NCI-H1417 treated with DMSO at 0.1 percent for 48 hours (cell line): ENCODE data around the gene FAM25A.
"Not testable (repeated sequence)": the region's sequence is repeated elsewhere in the genome, so short reads cannot be mapped to it uniquely, and the experiment has no call there.

Experiments used
- DNase-seq: peaks from one replicate; lab custom pipeline; 2025; lab: John Stamatoyannopoulos, UW

FAM25A gene

GRCh38 chr10:87013528-87013927, 6.6 kb upstream of the FAM25A start:
- DNase-seq, result not testable (repeated sequence)

GRCh38 chr10:87014986-87015716, 4.9 kb upstream of the FAM25A start:
- DNase-seq, result not testable (repeated sequence)

- DNase-seq, result not testable (repeated sequence)
Observed at GRCh38 chr10:87018127-87018526, 2.0 kb upstream of the FAM25A start.

- DNase-seq, result not testable (repeated sequence)
Observed at GRCh38 chr10:87019066-87019465, 1.0 kb upstream of the FAM25A start.

GRCh38 chr10:87019504-87019903, 590 bp upstream of the FAM25A start:
- DNase-seq, result not testable (repeated sequence)

GRCh38 chr10:87025285-87025958, 5.3 kb downstream of the FAM25A start:
- DNase-seq, result not testable (repeated sequence)

- not testable (repeated sequence) for DNase-seq
Observed at GRCh38 chr10:87026747-87027508, 6.8 kb downstream of the FAM25A start.

- DNase-seq, result not testable (repeated sequence)
Observed at GRCh38 chr10:87030419-87030818, 10.3 kb downstream of the FAM25A start.

GRCh38 chr10:87030912-87031635, 11.0 kb downstream of the FAM25A start:
- no peak for DNase-seq

GRCh38 chr10:87036623-87037022, 16.5 kb downstream of the FAM25A start:
- DNase-seq, result no peak

GRCh38 chr10:87038286-87038717, 18.2 kb downstream of the FAM25A start:
- no peak for DNase-seq

GRCh38 chr10:87038786-87039185, 18.7 kb downstream of the FAM25A start:
- DNase-seq, result no peak

- not testable (repeated sequence) for DNase-seq
Observed at GRCh38 chr10:87043579-87043978, 23.5 kb downstream of the FAM25A start.

- no peak for DNase-seq
Observed at GRCh38 chr10:87045434-87045938, 25.4 kb downstream of the FAM25A start.

GRCh38 chr10:87053111-87053510, 33.0 kb downstream of the FAM25A start:
- DNase-seq, result no peak

- DNase-seq, result no peak
Observed at GRCh38 chr10:87053577-87054181, 33.6 kb downstream of the FAM25A start.

GRCh38 chr10:87054373-87055295, 34.5 kb downstream of the FAM25A start:
- DNase-seq, result no peak

GRCh38 chr10:87058171-87058570, 38.1 kb downstream of the FAM25A start:
- DNase-seq, result no peak

GRCh38 chr10:87059401-87059800, 39.3 kb downstream of the FAM25A start:
- DNase-seq, result no peak

GRCh38 chr10:87060280-87060928, 40.3 kb downstream of the FAM25A start:
- DNase-seq, result no peak
